ENCODE data around the gene SNX14.

GRCh38 chr6:85628353-85628752 lies 34.7 kb upstream of the SNX14 start:
- TF ChIP-seq EP300 (IDR thresholded peaks at IDR 0.05): no peak
- no peak for TF ChIP-seq CTCF (IDR thresholded peaks at IDR 0.05)
- TF ChIP-seq POLR2A (IDR thresholded peaks at IDR 0.05): no peak
